Heart left ventricle (tissue), 16 donors: Measurements from ENCODE around the gene ANO5. TPM values are rescaled to one million over a fixed set of nuclear protein-coding genes. Genes with fewer than 3 reads are reported as not detected.

Source experiments
- ATAC-seq, 4 donors: fragments of 200-7000 bp; cut with Tn5 transposase; one replicate each; pipeline ENCODE4 v1.9.1; 2020 to 2022; ENCODE audit warnings: moderate library complexity in 4 of 4, mild to moderate bottlenecking in 3 of 4, moderate number of reproducible peaks in 1 of 4
- DNase-seq, 5 donors: peaks; one replicate each; pipeline ENCODE4 v3.0.0-alpha.2; 2020
- H3K27ac ChIP-seq, 12 donors: fragments of 200-600 bp; sonication (generic) in 4 of 12; one replicate each; pipeline versions ENCODE4 v1.5.0 to v1.8.0; 2016 to 2022; ENCODE audit warnings: mild to moderate bottlenecking in 2 of 12
- H3K27me3 ChIP-seq, 9 donors: fragments of 200-600 bp; sonication (generic) in 2 of 9; one replicate each; pipeline versions ENCODE4 v1.5.1 to v1.8.0; 2016 to 2022; ENCODE audit warnings: mild to moderate bottlenecking in 3 of 9
- H3K36me3 ChIP-seq, 9 donors: fragments of 200-600 bp; sonication (generic) in 2 of 9; one replicate each; pipeline versions ENCODE4 v1.5.0 to v1.8.0; 2018 to 2022; ENCODE audit warnings: mild to moderate bottlenecking in 2 of 9
- H3K4me1 ChIP-seq, 12 donors: fragments of 200-600 bp; sonication (generic) in 4 of 12; one replicate each; pipeline versions ENCODE4 v1.5.0 to v1.8.0; 2016 to 2022; ENCODE audit warnings: mild to moderate bottlenecking in 3 of 12
- H3K4me3 ChIP-seq, 12 donors: fragments of 200-600 bp; sonication (generic) in 4 of 12; one replicate each; pipeline versions ENCODE4 v1.5.0 to v1.8.0; 2017 to 2022; ENCODE audit warnings: mild to moderate bottlenecking in 9 of 12, moderate library complexity in 4 of 12
- H3K9me3 ChIP-seq, 12 donors: fragments of 200-600 bp; sonication (generic) in 4 of 12; one replicate each; pipeline versions ENCODE4 v1.5.0 to v1.8.0; 2016 to 2022; ENCODE audit warnings: mild to moderate bottlenecking in 1 of 12
- CTCF ChIP-seq, 12 donors: fragments of 200-600 bp; sonication (generic) in 4 of 12; IDR thresholded peaks; one replicate each; pipeline versions ENCODE4 v1.5.0 to v1.8.0; 2018 to 2022; ENCODE audit warnings: antibody characterized with exemption in 12 of 12, mild to moderate bottlenecking in 5 of 12
- POLR2A ChIP-seq, 2 donors: fragments of 450-650 bp; IDR thresholded peaks; one replicate each; pipeline ENCODE4 v1.6.1; 2017; ENCODE audit warnings: antibody characterized with exemption in 2 of 2, mild to moderate bottlenecking in 2 of 2, moderate library complexity in 2 of 2
- WGBS, 4 donors: extraction: QIAGEN DNeasy Blood & Tissue Kit in 2 of 4; methylation state at CpG; one replicate each; pipeline versions ENCODE4 v1.1.5 to v1.1.7; 2013 to 2018; 5-methylcytosine and 5-hydroxymethylcytosine counted together
- intact Hi-C, 10 donors: fragments of 100-400 bp; cut with DNase I; formaldehyde crosslinking; loops; one replicate each; pipeline versions ENCODE4 v1.11.1 to v1.14.2; 2022
- polyA plus RNA-seq, 2 donors: library from polyadenylated mRNA; stranded (reverse); fragments of 200-250 nt; gene quantifications; one replicate each; pipeline ENCODE4 v1.2.3, GENCODE V29; 2013
- total RNA-seq, 9 donors: library from RNA; depleted of rRNA in 2 of 9; stranded (reverse); fragments of >200 nt in 2 of 9; fragmentation: NEBNext Ultra II Directional in 3 of 9; extraction: Animal tissue kit (Norgen Biotek cat#: 25700) in 3 of 9; gene quantifications; one replicate each; pipeline versions ENCODE4 v1.1.0 to v1.2.4, GENCODE V29; 2016 to 2023
- donor health status: ischemic (EF 13 %, LVEDD 7.1; RV severe dilation, severe dysfunction).
- donor health status: healthy with polysubstance abuse.
- donor health status: DM: no; HTN: yes; CAD: no.
- donor health status: DM: no; HTN: no; CAD: no.
- donor health status: ischemic (EF 25% LVEDD 6.9; RV normal size, moderate dysfunction).
- donor health status: ischemic (EF 25% LVEDD 5.7; RV mildly dilated, moderate dysfunction).
- donor health status: healthy.
- donor health status: DM: yes; HTN: yes; CAD: no.
- donor health status: ischemic (EF 35%, LVEDD 5.7; RV mildly dilated, moderate dysfunction).
- donor health status: nonischemic (EF 11% LVEDD 7.7; RV severe dilation, severe dysfunction).
- donor health status: DM: yes; HTN: yes; CAD: no.
- donor health status: PGD.
- donor health status: ischemic (EF 29% LVEDD 5.4; RV normal size, mild dysfunction).
- donor health status: nonischemic (EF 23%, LVEDD 6.1; RV moderate dilation, normal function).

The ANO5 gene
- total and polyA plus RNA-seq, 11 donors = 9.6 to 86.8 (median 54.5) TPM

- intact Hi-C loops = loop anchor here in 1 of 10 donors (10.0 kb wide), 1 partner anchor 53 kb away; no protein-coding TSS in a partner anchor
- peak in 3 of 5 donors; percentile 19 to 29 (median 28) for DNase-seq
- no peaks in the 10 kb centered on the region for H3K9me3 ChIP-seq
- peak overlapping the region; percentile 57 to 90 (median 82) for H3K27ac ChIP-seq
- peak in 3 of 12 donors; percentile 9 to 28 (median 11) for TF ChIP-seq CTCF (IDR thresholded peaks at IDR 0.05)
- TF ChIP-seq POLR2A (IDR thresholded peaks at IDR 0.05) = no peak
- H3K27me3 ChIP-seq = peaks cover 0 to 8% (median 0%) of the 10 kb centered on the region in 9 donors
- H3K36me3 ChIP-seq = no peaks in the 10 kb centered on the region
- peak in 3 of 4 donors; percentile 15 to 35 (median 29) for ATAC-seq
- WGBS, 4 donors = 0 to 3% (median 2%) methylated on average over 7 of the region's 7 CpGs
- H3K4me3 ChIP-seq = peak overlapping the region; percentile 48 to 83 (median 65)
- H3K4me1 ChIP-seq = peaks cover 0 to 17% (median 0%) of the 10 kb centered on the region in 12 donors
These were observed 620 bp upstream of the ANO5 start for GRCh38 chr11:22192289-22192641.

GRCh38 chr11:22193348-22194051 lies 615 bp downstream of the ANO5 start:
- intact Hi-C loops = loop anchor here in 1 of 10 donors (10.0 kb wide), 1 partner anchor 51 kb away; no protein-coding TSS in a partner anchor

GRCh38 chr11:22194306-22194705 lies 1.4 kb downstream of the ANO5 start:
- Histone ChIP-seq H3K9me3 (no peaks in the 10 kb centered on the region), H3K36me3 (no peaks in the 10 kb centered on the region), H3K4me1 (peaks cover 0 to 32% (median 5%) of the 10 kb centered on the region in 12 donors), H3K27ac (peak overlapping the region; percentile 57 to 90 (median 82)), H3K27me3 (peaks cover 0 to 8% (median 0%) of the 10 kb centered on the region in 9 donors), H3K4me3 (peak overlapping the region; percentile 48 to 83 (median 65))
- 17 to 27% (median 18%) methylated on average over 5 of the region's 5 CpGs for WGBS, 4 donors
- intact Hi-C loops = loop anchor here in 1 of 10 donors (10.0 kb wide), 1 partner anchor 50 kb away; no protein-coding TSS in a partner anchor
- ATAC-seq (no peak), DNase-seq (no peak)
- TF ChIP-seq CTCF (IDR thresholded peaks at IDR 0.05) (no peak), POLR2A (IDR thresholded peaks at IDR 0.05) (no peak)

More at GRCh38 chr11:22193348-22194051, 615 bp downstream of the ANO5 start:
- WGBS, 4 donors = 0 to 1% (median 1%) methylated on average over 17 to 39 of the region's 39 CpGs
- Histone ChIP-seq H3K4me1 (peaks cover 0 to 25% (median 5%) of the 10 kb centered on the region in 12 donors), H3K27me3 (peaks cover 0 to 8% (median 0%) of the 10 kb centered on the region in 9 donors), H3K4me3 (peak overlapping the region; percentile 48 to 83 (median 65)), H3K9me3 (no peaks in the 10 kb centered on the region), H3K27ac (peak overlapping the region; percentile 57 to 90 (median 82)), H3K36me3 (no peaks in the 10 kb centered on the region)
- peak; percentile 22 to 66 (median 60) for ATAC-seq
- TF ChIP-seq CTCF (IDR thresholded peaks at IDR 0.05) (no peak), POLR2A (IDR thresholded peaks at IDR 0.05) (no peak)
- peak; percentile 8 to 63 (median 31) for DNase-seq

DNA sequence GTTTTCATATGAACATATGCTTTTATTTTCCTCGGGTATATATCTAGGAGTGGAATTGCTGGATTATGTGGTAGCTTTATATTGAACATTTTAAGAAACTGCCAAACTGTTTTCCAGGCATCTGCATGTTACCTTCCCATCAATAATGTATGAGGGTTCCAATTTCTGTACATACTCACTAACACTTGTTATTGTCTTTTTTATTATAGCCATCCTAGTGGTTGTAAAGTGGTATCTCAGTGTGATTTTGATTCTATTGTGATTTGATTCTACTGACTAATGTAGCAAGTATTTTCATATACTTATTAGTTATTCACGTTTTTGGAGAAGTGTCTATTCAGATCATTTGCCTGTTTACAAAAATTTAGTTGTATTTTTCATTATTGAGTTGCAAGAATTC lies 2.0 kb downstream of the ANO5 start:
- H3K9me3 ChIP-seq = no peaks in the 10 kb centered on the region
- no peaks in the 10 kb centered on the region for H3K36me3 ChIP-seq
- DNase-seq (no peak), ATAC-seq (no peak)
- peak in 1 of 12 donors; percentile 20 for TF ChIP-seq CTCF (IDR thresholded peaks at IDR 0.05)
- no peak for TF ChIP-seq POLR2A (IDR thresholded peaks at IDR 0.05)
- 30 to 49% (median 37%) methylated on average over 2 of the region's 2 CpGs for WGBS, 4 donors
- H3K27me3 ChIP-seq = peaks cover 0 to 8% (median 0%) of the 10 kb centered on the region in 9 donors
- peak overlapping the region in 10 of 12 donors; percentile 66 to 90 (median 84) for H3K27ac ChIP-seq
- peak overlapping the region in 11 of 12 donors; percentile 48 to 83 (median 65) for H3K4me3 ChIP-seq
- intact Hi-C loops = loop anchor here in 1 of 10 donors (10.0 kb wide), 1 partner anchor 50 kb away; no protein-coding TSS in a partner anchor
- peaks cover 0 to 32% (median 5%) of the 10 kb centered on the region in 12 donors for H3K4me1 ChIP-seq
